Left ventricle myocardium inferior (tissue), 1 donor: ENCODE results near the gene TNFRSF14. TPM values are rescaled to one million over a fixed set of nuclear protein-coding genes. Genes with fewer than 3 reads are reported as not detected.

ENCODE experiments used
- DNase-seq: peaks from one replicate; pipeline ENCODE4 v3.0.0-alpha.2; 2020
- H3K27ac ChIP-seq: fragments of 200-600 bp; replicated peaks from 2 replicates; pipeline ENCODE4 v1.8.0; 2021
- H3K27me3 ChIP-seq: fragments of 200-600 bp; 2 replicates; pipeline ENCODE4 v1.8.0; 2021; ENCODE audit warnings: low read depth
- H3K36me3 ChIP-seq: fragments of 200-600 bp; 2 replicates; pipeline ENCODE4 v1.8.0; 2021
- H3K4me1 ChIP-seq: fragments of 200-600 bp; 2 replicates; pipeline ENCODE4 v1.8.0; 2021
- H3K4me3 ChIP-seq: fragments of 200-600 bp; 2 replicates; pipeline ENCODE4 v1.8.0; 2021; ENCODE audit warnings: mild to moderate bottlenecking, moderate library complexity
- H3K9me3 ChIP-seq: fragments of 200-600 bp; replicated peaks from 2 replicates; pipeline ENCODE4 v1.8.0; 2021
- intact Hi-C: fragments of 100-400 bp; cut with micrococcal nuclease; formaldehyde crosslinking; loops from one replicate; pipeline ENCODE4 v1.11.0; 2022
- total RNA-seq: library from RNA; stranded (reverse); fragmentation: NEBNext Ultra II Directional; extraction: Animal tissue kit (Norgen Biotek cat#: 25700); gene quantifications from one replicate; pipeline ENCODE4 v1.2.1, GENCODE V29; 2021
- TF ChIP-seq, protein P1 (sequence below): fragments of 200-600 bp; IDR thresholded peaks from 2 replicates; pipeline ENCODE4 v1.8.0; 2021; ENCODE audit warnings: antibody characterized with exemption, mild to moderate bottlenecking, borderline replicate concordance
- donor health status: DM: no; HTN: yes; CAD: no; lungs with severe emphysema.

The TNFRSF14 gene
- total RNA-seq, 1 donor from 2014 or later = 13.7 TPM

DNA sequence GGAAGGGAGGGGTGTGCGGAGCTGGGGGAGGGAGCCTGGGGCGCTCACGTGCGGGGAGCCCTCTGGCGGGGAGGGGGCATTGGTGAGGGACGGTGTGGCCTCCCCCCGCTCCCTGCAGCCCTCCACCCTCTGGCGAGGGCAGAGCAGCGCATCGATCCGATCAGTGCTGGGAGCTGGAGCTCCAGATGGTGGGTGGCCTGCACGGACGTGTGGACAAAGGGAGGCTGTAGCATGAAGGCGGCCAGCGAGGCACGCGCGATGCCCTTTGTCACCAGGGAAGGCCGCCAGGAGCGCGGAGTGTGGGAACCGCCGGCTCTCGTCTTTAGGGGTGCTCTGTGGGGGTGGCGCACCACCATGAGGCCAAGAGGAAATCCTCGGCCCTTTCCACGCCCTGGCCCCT is 20.7 kb upstream of the TNFRSF14 start:
- no peak overlapping the region for H3K4me3 ChIP-seq
- no peaks in the 10 kb centered on the region for H3K36me3 ChIP-seq
- intact Hi-C loops = no loop called here
- peaks cover 36% of the 10 kb centered on the region for H3K4me1 ChIP-seq
- H3K27ac ChIP-seq = no peak overlapping the region
- no peaks in the 10 kb centered on the region for H3K9me3 ChIP-seq
- H3K27me3 ChIP-seq = peaks cover 83% of the 10 kb centered on the region
- TF ChIP-seq, protein P1, sequence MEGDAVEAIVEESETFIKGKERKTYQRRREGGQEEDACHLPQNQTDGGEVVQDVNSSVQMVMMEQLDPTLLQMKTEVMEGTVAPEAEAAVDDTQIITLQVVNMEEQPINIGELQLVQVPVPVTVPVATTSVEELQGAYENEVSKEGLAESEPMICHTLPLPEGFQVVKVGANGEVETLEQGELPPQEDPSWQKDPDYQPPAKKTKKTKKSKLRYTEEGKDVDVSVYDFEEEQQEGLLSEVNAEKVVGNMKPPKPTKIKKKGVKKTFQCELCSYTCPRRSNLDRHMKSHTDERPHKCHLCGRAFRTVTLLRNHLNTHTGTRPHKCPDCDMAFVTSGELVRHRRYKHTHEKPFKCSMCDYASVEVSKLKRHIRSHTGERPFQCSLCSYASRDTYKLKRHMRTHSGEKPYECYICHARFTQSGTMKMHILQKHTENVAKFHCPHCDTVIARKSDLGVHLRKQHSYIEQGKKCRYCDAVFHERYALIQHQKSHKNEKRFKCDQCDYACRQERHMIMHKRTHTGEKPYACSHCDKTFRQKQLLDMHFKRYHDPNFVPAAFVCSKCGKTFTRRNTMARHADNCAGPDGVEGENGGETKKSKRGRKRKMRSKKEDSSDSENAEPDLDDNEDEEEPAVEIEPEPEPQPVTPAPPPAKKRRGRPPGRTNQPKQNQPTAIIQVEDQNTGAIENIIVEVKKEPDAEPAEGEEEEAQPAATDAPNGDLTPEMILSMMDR = no peak
- DNase-seq = no peak

DNA sequence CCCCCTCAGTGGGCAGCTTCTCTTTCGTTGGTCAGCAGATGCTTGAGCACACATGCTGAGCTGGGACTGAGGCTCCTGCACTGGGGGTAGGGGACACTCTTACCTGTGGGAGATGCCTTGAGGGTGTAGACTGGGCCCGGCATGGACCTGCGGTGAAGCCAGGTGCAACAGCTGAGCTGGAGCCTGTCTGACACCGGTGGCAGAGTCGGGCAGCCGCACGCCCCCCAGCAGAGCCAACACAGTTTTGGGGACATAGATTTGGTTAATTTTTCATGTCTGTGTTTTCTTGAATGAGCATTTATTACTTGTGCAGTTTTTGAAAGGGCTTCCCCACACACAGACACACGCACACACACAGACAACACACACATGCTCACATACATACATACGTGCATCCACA is 20.2 kb upstream of the TNFRSF14 start:
- no peak overlapping the region for H3K4me3 ChIP-seq
- H3K4me1 ChIP-seq = peaks cover 36% of the 10 kb centered on the region
- no peaks in the 10 kb centered on the region for H3K36me3 ChIP-seq
- peaks cover 84% of the 10 kb centered on the region for H3K27me3 ChIP-seq
- no peak for DNase-seq
- intact Hi-C loops = no loop called here
- H3K9me3 ChIP-seq = no peaks in the 10 kb centered on the region
- no peak overlapping the region for H3K27ac ChIP-seq
- TF ChIP-seq, protein P1 = no peak

DNA sequence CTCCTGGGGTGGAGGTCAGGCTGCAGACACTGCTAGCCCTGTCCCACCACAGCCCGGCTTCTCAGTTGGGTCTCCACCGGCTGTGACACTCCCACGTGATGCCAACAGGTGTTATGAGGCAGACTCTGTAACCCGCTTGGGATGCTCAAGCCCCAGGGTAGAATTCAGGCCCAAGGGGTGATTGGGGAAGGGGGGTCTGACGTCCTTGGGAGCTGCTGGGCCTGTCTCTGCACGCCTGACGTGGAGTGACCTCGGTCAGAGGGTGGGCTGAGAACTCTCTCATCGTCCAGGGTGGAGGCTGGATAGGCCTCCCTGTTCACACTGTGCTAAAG is 18.4 kb upstream of the TNFRSF14 start:
- H3K4me1 ChIP-seq = peaks cover 47% of the 10 kb centered on the region
- TF ChIP-seq, protein P1 = no peak
- no peak overlapping the region for H3K4me3 ChIP-seq
- intact Hi-C loops = no loop called here
- peaks cover 77% of the 10 kb centered on the region for H3K27me3 ChIP-seq
- H3K9me3 ChIP-seq = no peaks in the 10 kb centered on the region
- H3K36me3 ChIP-seq = no peaks in the 10 kb centered on the region
- no peak overlapping the region for H3K27ac ChIP-seq
- no peak for DNase-seq

DNA sequence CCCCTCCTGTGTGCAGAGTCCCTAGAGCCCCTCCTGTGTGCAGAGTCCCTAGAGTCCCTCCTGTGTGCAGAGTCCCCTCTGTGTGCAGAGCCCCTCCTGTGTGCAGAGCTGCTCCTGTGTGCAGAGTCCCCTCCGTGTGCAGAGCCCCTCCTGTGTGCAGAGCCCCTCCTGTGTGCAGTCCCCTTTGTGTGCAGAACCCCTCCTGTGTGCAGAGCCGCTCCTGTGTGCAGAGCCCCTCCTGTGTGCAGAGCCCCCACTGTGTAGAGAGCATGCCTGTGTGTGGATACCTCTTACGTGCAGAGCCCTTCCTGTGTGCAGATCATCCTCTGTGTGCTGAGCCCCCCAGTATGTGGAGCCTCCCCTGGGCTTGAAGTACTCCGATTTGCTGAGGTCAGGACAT is 17.8 kb upstream of the TNFRSF14 start:
- H3K9me3 ChIP-seq = no peaks in the 10 kb centered on the region
- H3K27ac ChIP-seq = no peak overlapping the region
- H3K27me3 ChIP-seq = peaks cover 77% of the 10 kb centered on the region
- H3K36me3 ChIP-seq = no peaks in the 10 kb centered on the region
- TF ChIP-seq, protein P1 = no peak
- DNase-seq = no peak
- intact Hi-C loops = no loop called here
- H3K4me1 ChIP-seq = peaks cover 53% of the 10 kb centered on the region
- H3K4me3 ChIP-seq = no peak overlapping the region

DNA sequence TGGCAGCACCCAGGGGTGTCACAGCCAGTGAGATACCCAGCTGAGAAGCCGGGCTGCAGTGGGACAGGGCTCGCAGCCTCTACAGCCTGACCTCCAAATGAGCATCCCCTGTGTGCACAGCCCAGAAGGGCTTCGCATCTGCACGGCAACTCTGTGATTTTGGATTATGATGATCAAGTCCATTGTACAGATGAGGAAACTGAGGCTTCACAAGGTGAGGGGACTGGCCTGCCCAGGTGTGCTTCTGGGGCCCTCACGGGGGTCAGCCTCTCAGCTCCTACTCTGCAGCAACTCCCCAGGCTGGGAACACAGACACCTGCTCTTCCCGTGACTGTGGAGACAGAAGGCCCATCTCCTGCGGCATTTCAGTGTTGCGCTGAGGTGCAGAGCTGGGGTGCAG is 17.3 kb upstream of the TNFRSF14 start:
- intact Hi-C loops = no loop called here
- H3K36me3 ChIP-seq = no peaks in the 10 kb centered on the region
- no peaks in the 10 kb centered on the region for H3K9me3 ChIP-seq
- H3K4me1 ChIP-seq = peaks cover 58% of the 10 kb centered on the region
- peaks cover 75% of the 10 kb centered on the region for H3K27me3 ChIP-seq
- no peak overlapping the region for H3K27ac ChIP-seq
- TF ChIP-seq, protein P1 = no peak
- no peak for DNase-seq
- no peak overlapping the region for H3K4me3 ChIP-seq
